Iris pigment epithelial cell (primary cell): ENCODE results near the gene DKK3.

Experiments
- DNase-seq: peaks from one replicate; pipeline ENCODE4 v3.0.0-alpha.2; 2011; ENCODE audit warnings: low read depth

The DKK3 gene

DNA sequence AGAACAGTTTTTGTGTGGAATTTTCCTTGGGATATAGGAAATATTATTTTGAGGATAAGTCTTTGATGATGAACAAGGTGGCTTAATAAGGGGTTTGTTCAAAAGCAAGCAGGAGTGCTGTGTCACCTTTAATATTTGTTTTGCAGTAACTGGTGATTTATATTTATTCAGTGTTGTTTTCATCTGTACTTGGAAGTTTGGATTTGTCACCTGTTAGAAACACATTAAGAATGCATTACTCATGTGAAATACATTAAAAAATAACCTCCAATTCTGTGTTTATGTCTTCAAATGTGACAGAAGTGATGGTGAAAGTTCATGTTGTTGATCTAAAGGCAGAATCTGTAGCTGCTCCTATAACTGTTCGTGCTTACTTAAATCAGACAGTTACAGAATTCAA is 70.5 kb downstream of the DKK3 start:
- peak; percentile 53 for DNase-seq

DNA sequence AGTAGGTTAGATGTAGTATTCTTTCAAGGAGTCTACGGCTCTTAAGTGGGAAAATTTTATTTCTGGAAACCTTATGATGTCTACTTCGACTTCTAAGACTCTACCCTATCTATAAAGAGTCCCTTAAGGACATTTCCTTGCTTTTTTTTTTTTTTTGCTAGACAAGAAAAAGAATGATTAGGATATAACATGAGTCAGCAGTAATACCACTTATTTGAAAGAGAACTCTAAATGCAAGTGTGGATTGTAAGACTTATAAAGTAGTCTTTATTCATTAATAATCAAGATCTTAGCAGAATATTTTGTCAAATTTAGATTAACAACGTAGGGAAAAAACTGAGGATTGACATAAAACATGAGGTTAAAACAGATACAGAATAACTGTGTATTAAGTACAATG is 71.0 kb downstream of the DKK3 start:
- no peak for DNase-seq

DNA sequence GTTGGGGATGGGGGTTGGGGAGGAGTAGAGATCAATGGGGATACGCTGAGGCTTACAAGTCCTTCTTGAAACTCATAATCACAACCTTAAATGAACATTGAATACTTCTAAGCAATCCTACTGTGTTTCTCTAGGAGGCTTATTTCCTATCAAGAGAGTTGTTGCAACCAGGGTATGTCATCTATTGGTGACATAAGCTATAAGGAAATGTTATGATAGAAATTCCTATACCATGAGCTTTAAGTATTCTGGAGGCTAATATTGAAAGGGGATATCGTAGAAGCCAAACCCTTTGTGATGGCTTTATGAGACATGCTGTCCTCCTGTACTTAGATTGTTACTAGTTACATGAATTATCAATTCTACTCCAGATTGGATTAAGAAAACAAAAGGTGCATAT is 72.9 kb downstream of the DKK3 start:
- no peak for DNase-seq

DNA sequence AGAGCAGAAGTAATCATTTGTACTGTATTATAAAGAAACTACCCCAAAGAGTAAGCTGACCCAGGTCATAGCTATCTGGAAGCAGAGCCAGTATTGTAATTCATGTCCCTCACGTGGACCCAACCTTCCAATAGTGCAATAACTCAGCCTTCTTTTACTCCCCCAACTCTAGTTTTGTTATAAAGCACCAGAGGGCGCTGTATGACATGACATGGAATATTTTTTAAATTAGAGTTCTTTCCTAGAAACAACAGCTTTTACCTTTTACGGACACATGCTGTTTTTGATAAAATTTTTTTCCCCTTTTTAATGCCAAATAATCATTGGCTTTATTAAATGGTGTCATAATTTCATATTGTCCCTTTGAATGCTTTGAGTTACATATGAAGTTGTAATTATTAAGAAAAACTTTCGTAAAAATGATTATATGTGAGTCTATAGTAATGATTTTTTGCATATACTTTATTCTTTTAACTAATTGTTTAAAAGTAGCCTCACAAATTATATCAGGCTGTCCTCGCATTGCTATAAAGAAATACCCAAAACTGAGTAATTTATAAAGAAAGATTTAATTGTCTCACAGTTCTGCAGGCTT is 76.9 kb downstream of the DKK3 start:
- DNase-seq = peak; percentile 77

DNA sequence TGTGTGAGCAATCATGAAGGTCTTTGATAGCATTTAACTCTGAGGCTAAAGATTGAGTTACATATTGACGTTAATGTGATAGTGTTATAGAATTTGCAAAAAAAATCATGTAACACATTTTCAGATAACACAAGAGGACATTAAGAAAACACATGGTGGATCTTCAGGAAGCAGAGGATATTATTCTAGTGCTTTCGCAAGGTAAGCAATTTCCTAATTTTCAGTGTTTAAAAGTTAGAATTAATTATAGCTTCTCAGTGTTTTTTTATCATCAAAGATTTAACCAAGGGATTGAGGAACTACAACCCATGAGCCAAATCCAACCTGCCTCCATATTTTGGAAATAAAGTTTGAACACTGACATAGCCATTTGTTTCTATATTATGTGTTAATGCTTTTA is 78.5 kb downstream of the DKK3 start:
- DNase-seq = no peak

DNA sequence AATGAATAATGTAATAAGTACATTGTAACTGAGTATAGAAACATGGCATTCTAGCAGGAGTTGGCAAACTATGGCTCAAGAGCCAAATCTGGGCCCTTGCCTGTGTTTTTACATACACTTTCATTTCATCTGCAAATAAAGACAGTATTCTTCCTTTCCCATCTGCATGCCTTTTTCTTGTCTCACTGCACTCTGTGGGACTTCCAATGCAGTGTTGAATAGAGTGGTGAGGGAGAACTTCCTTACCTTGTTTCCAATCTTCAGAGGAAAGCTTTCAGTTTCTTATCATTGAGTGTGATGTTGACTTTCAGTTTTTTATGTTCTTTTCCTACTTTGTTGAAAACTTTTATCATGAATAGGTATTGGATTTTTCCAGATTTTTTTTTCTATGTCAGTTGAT is 84.6 kb downstream of the DKK3 start:
- no peak for DNase-seq

DNA sequence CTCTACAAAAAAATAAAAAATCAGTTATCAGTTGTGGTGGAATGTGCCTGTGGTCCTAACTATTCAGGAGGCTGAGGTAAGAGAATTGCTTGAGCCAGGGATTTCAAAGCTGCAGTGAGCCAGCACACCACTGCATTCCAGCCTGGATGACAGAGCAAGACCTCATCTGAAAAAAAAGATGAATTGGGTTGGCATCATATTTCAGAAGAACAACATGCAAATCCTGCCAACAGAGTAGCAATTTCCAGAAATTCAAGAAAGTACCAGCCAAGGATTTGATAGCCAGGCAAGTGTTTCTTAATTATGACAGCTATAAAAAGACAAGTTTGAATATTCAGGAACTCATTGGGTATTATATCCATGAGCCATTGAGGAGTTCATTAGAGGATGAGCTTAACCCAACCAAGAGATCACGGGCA is 91.4 kb downstream of the DKK3 start:
- DNase-seq = peak; percentile 91

DNA sequence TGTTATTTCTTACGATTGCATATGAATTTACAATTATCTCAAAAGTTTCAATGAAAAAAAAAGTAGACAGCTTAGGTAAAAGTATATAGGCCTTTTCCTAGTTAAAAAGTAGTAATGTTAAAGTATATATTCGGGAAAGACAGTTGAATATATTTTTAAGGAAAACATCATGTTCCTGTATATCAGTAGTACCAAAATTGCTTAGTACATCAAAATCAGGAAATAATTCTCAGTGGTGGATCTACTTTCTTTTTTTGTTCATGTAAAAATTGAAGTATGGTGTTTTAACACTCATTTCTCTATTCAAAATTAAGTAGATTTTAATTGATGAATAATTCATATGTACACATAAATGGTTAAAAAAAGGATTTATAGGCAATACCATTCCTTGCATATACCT is 92.8 kb downstream of the DKK3 start:
- DNase-seq = no peak

DNA sequence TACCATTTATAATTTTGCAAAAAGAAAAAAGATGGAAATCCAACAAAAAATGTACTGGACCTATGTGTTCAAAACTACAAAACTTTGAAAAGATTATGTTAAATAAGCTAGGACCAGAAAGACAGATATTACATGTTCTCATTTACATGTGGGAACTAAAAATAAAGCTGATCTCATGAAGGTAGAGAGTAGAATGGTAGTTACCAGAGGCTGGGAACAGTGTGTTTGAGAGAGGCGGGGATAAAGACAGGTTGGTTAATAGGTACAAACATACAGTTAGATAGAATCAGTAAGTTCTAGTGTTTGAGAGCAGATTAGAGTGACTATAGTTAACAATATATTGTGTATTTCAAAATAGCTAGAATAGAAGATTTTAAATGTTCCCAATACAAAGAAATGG is 95.0 kb downstream of the DKK3 start:
- DNase-seq = no peak
